Colonic mucosa (tissue), 4 donors: ENCODE data around the gene PMF1. TPM values are rescaled to one million over a fixed set of nuclear protein-coding genes. Genes with fewer than 3 reads are reported as not detected.

Source experiments
- DNase-seq: peaks from one replicate; pipeline ENCODE4 v3.0.0-alpha.2; 2020
- H3K27ac ChIP-seq: fragments of 200-600 bp; one replicate; pipeline ENCODE4 v1.8.0; 2021
- H3K27me3 ChIP-seq: fragments of 200-600 bp; one replicate; pipeline ENCODE4 v1.8.0; 2021
- H3K36me3 ChIP-seq: fragments of 200-600 bp; one replicate; pipeline ENCODE4 v1.8.0; 2021
- H3K4me1 ChIP-seq: fragments of 200-600 bp; one replicate; pipeline ENCODE4 v1.8.0; 2021; ENCODE audit warnings: mild to moderate bottlenecking
- H3K4me3 ChIP-seq: fragments of 200-600 bp; one replicate; pipeline ENCODE4 v1.8.0; 2021
- H3K9ac ChIP-seq, 2 donors: one replicate each; pipeline ENCODE4 v1.7.0; 2013; ENCODE audit warnings: control low read depth in 2 of 2, low read depth in 2 of 2, low read length in 2 of 2
- H3K9me3 ChIP-seq: fragments of 200-600 bp; one replicate; pipeline ENCODE4 v1.8.0; 2021
- intact Hi-C: fragments of 100-400 bp; cut with DNase I; formaldehyde crosslinking; loops from one replicate; pipeline ENCODE4 v1.14.1; 2022
- total RNA-seq, 2 donors: library from RNA; stranded (reverse); fragmentation: NEBNext Ultra II Directional in 1 of 2; extraction: Animal tissue kit (Norgen Biotek cat#: 25700) in 1 of 2; gene quantifications; one replicate each; pipeline ENCODE4 v1.2.1, GENCODE V29; 2021
- TF ChIP-seq, protein P1 (sequence below): fragments of 200-600 bp; IDR thresholded peaks from one replicate; pipeline ENCODE4 v1.8.0; 2022; ENCODE audit warnings: antibody characterized with exemption, mild to moderate bottlenecking
- donor health status: healthy.
- donor health status: DM: no; HTN: no; CAD: no.
- donor health status: DM: no; HTN: no; CAD: no.

Gene PMF1
- total RNA-seq, 2 donors from 2014 or later: 44.4 to 49.4 TPM

DNA sequence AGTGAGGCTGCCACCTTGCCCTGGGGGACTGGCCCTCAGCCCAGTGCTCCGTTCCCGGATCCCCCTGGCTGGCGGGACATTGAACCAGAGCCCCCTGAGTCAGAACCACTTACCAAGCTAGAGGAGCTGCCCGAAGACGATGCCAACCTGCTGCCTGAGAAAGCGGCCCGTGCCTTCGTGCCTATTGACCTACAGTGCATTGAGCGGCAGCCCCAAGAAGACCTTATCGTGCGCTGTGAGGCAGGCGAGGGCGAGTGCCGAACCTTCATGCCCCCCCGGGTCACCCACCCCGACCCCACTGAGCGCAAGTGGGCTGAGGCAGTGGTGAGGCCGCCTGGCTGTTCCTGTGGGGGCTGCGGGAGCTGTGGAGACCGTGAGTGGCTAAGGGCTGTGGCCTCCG is 72.6 kb downstream of the PMF1 start:
- DNase-seq: no peak
- no peak overlapping the region for H3K4me3 ChIP-seq
- no peak overlapping the region for H3K27ac ChIP-seq
- H3K27me3 ChIP-seq: no peaks in the 10 kb centered on the region
- H3K9me3 ChIP-seq: no peaks in the 10 kb centered on the region
- H3K36me3 ChIP-seq: no peaks in the 10 kb centered on the region
- TF ChIP-seq, protein P1, sequence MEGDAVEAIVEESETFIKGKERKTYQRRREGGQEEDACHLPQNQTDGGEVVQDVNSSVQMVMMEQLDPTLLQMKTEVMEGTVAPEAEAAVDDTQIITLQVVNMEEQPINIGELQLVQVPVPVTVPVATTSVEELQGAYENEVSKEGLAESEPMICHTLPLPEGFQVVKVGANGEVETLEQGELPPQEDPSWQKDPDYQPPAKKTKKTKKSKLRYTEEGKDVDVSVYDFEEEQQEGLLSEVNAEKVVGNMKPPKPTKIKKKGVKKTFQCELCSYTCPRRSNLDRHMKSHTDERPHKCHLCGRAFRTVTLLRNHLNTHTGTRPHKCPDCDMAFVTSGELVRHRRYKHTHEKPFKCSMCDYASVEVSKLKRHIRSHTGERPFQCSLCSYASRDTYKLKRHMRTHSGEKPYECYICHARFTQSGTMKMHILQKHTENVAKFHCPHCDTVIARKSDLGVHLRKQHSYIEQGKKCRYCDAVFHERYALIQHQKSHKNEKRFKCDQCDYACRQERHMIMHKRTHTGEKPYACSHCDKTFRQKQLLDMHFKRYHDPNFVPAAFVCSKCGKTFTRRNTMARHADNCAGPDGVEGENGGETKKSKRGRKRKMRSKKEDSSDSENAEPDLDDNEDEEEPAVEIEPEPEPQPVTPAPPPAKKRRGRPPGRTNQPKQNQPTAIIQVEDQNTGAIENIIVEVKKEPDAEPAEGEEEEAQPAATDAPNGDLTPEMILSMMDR: no peak
- intact Hi-C loops: no loop called here
- H3K9ac ChIP-seq: no peak overlapping the region
- H3K4me1 ChIP-seq: peaks cover 13% of the 10 kb centered on the region

- Histone ChIP-seq H3K9me3 (no peaks in the 10 kb centered on the region), H3K4me1 (peaks cover 7% of the 10 kb centered on the region), H3K27ac (no peak overlapping the region), H3K4me3 (no peak overlapping the region), H3K27me3 (no peaks in the 10 kb centered on the region), H3K9ac (no peak overlapping the region), H3K36me3 (no peaks in the 10 kb centered on the region)
- TF ChIP-seq, protein P1: no peak
- intact Hi-C loops: no loop called here
- no peak for DNase-seq
Observed at GRCh38 chr1:156286061-156286460, 73.3 kb downstream of the PMF1 start.

Other genes with a start within 250 kb of the PMF1 start
- 10 to 100 TPM; 91.9 to 92.6 TPM for gene ARHGEF2, start 234.5 kb upstream of the PMF1 start, total RNA-seq
- gene SSR2, start 192.1 kb upstream of the PMF1 start, total RNA-seq: 100 to 1,000 TPM; 204 to 208 TPM
- gene UBQLN4, start 159.2 kb upstream of the PMF1 start, total RNA-seq: 10 to 100 TPM; 23.2 to 43.4 TPM
- 10 to 100 TPM; 69.4 to 83.9 TPM for gene LAMTOR2, start 158.2 kb upstream of the PMF1 start, total RNA-seq
- 100 to 1,000 TPM; 213 TPM for gene RAB25, start 151.8 kb upstream of the PMF1 start, total RNA-seq
- gene MEX3A, start 130.5 kb upstream of the PMF1 start, total RNA-seq: 1 to 10 TPM; 1.6 to 3.7 TPM
- gene LMNA, start 98.3 kb upstream of the PMF1 start, total RNA-seq: 100 to 1,000 TPM; 414 to 610 TPM
- gene SEMA4A, start 59.4 kb upstream of the PMF1 start, total RNA-seq: 1 to 10 TPM; 4.5 to 5.6 TPM
- gene SLC25A44, start 18.9 kb upstream of the PMF1 start, total RNA-seq: 10 to 100 TPM; 23.6 to 26.8 TPM
- gene BGLAP, start 29.2 kb downstream of the PMF1 start, total RNA-seq: 1 to 10 TPM; 1.2 to 2.2 TPM
- gene PAQR6, start 35.0 kb downstream of the PMF1 start, total RNA-seq: 1 to 10 TPM; 1.1 to 2.9 TPM
- 100 to 1,000 TPM in 1 of 2 donors, 10 to 100 TPM in 1; 65.2 to 107 TPM for gene SMG5, start 69.8 kb downstream of the PMF1 start, total RNA-seq
- 1 to 10 TPM; 2.9 to 7.0 TPM for gene TMEM79, start 71.3 kb downstream of the PMF1 start, total RNA-seq
- gene GLMP, start 82.7 kb downstream of the PMF1 start, total RNA-seq: 10 to 100 TPM; 31.8 to 46.2 TPM
- not detected for gene VHLL, start 86.3 kb downstream of the PMF1 start, total RNA-seq
- 100 to 1,000 TPM; 125 to 294 TPM for gene CCT3, start 125.3 kb downstream of the PMF1 start, total RNA-seq
- not detected for gene TSACC, start 125.5 kb downstream of the PMF1 start, total RNA-seq
- under 1 TPM in 1 of 2 donors, not detected in 1; 0.12 TPM for gene RHBG, start 156.2 kb downstream of the PMF1 start, total RNA-seq